Activated naive CD4-positive, alpha-beta T cell treated with anti-CD3 and anti-CD28 coated beads, Interleukin-2, amount 10 ng/mL, durations not matched to agents 5 hours and 36 hours (primary cell): Measurements from ENCODE around the gene PCCB. TPM values are rescaled to one million over a fixed set of nuclear protein-coding genes. Genes with fewer than 3 reads are reported as not detected.

ENCODE experiments used
- total RNA-seq, 2 experiments: library from RNA; stranded (reverse); gene quantifications; one replicate each; pipeline ENCODE4 v1.2.3, GENCODE V29; 2021

PCCB gene
- total RNA-seq = 10 to 100 TPM; 19.3 to 20.7 TPM

DNA sequence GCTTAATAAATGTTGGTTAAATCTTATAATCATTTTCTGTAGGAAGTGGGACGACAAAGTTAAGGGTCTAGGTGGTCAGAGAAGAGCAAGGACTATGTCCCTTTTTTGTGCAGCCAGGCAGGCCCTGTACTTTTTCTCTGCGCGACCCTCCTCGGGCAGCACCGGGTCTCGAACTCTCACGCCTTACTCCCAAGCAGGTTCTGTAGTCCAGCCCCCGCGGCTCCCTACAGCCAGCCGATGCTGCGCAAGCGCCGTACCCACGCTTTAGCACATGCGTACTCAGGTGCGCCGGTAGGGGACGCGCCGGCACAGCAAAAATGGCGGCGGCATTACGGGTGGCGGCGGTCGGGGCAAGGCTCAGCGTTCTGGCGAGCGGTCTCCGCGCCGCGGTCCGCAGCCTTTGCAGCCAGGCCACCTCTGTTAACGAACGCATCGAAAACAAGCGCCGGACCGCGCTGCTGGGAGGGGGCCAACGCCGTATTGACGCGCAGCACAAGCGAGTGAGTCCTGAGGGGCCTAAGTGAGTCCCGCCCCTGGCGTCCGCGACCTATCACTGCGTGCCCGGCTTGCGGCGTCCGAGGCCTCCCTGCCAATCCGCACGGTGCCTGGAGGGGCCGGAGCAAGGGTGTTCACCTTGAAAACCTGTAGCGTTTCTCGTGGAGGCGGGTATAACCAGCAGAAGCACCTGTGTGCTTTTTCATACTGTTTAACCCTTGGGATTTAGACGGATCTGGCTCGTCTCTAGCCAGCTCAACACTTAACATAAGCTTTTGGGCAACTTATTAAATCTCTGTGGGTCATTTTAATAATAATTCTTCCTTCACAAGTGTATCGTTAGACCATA is at the start of gene PCCB:
Gene PCCB, plus strand, starts transcription at position 282 of the 844 bp plus-strand sequence. Its CDS starts 36 bp downstream, at position 318.

Other genes with a start within 250 kb of the PCCB start
- gene MSL2, start 54.0 kb upstream of the PCCB start, total RNA-seq = 10 to 100 TPM; 63.0 to 64.0 TPM